GM13977 (cell line): ENCODE data around the gene NSUN6.

Experiments used
- DNase-seq: peaks from one replicate; pipeline ENCODE4 v3.0.0; 2012; ENCODE audit warnings: low spot score
- in situ Hi-C: fragments of 300-500 bp; cut with MboI; formaldehyde crosslinking; loops from one replicate; pipeline ENCODE4 v1.12.0; 2022; ENCODE audit warnings: low sequenced_read_pairs, low pct_unique_long_range_greater_than_20kb, mixed read lengths, inconsistent platforms; ENCODE audit not compliant: unreplicated experiment
- TF ChIP-seq, protein P1 (sequence below): IDR thresholded peaks from 2 replicates; pipeline ENCODE4 v1.5.1; 2012; ENCODE audit warnings: mild to moderate bottlenecking, control low read depth; ENCODE audit not compliant: insufficient read depth; ENCODE audit errors: extremely low read depth, missing control alignments

Gene NSUN6

DNA sequence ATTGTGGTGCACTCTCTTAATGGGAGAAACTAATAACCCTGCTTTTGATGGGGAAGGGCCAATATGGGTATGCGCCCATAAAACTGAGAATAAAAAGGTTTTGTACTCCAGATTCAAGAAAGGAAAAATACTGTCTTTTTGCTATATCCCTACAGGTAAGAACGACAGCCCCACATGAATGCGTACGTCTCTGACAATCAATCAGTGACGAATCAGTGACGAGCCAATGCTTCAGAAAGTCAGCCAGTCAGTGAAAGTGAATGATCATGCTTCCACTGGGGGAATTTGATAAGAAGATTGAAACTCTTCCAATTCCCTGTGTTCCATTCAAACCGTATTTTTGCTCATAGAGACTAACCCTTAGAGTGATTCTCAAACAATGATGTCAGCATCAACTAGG lies 34.2 kb upstream of the NSUN6 start:
- no peak for DNase-seq
- TF ChIP-seq, protein P1, sequence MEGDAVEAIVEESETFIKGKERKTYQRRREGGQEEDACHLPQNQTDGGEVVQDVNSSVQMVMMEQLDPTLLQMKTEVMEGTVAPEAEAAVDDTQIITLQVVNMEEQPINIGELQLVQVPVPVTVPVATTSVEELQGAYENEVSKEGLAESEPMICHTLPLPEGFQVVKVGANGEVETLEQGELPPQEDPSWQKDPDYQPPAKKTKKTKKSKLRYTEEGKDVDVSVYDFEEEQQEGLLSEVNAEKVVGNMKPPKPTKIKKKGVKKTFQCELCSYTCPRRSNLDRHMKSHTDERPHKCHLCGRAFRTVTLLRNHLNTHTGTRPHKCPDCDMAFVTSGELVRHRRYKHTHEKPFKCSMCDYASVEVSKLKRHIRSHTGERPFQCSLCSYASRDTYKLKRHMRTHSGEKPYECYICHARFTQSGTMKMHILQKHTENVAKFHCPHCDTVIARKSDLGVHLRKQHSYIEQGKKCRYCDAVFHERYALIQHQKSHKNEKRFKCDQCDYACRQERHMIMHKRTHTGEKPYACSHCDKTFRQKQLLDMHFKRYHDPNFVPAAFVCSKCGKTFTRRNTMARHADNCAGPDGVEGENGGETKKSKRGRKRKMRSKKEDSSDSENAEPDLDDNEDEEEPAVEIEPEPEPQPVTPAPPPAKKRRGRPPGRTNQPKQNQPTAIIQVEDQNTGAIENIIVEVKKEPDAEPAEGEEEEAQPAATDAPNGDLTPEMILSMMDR = no peak
- in situ Hi-C loops = no loop called here

DNA sequence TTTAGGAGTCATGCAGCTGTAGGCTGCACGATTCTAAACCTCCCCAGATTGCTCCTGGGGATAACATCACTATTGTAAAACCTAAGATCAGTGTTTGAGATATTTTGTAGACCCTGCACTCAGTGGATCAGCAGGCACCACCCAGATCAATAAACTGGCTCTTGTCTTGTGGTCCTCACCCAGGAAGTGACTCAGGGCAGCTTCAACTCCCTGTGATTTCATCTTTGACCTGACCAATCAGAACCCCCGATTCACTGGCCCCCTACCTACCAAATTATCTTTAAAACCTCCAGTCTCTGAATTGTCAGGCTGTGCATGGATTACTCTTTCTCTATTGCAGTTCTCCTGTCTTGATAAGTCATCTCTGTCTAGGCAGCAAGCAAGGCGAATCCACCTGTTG lies 33.6 kb upstream of the NSUN6 start:
- in situ Hi-C loops = no loop called here
- DNase-seq = no peak
- TF ChIP-seq, protein P1 = no peak

DNA sequence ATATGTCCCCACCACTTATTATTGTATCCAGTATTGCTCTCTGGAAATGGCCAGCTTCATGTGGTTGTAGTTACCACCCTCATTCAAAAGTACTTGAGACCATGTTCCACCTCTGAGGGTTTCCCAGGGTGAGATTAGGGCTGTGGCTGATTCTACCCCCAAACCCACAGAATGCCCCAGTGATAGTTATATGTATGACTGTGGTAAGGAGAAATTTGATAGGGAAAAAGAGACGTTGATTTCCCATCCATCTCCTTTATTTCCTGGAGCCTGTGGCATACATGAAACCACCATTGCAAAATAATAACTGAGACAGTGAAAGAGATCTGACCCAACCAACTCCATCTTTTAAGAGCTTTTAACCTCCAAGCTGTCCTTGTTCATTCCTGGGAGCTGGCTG lies 33.0 kb upstream of the NSUN6 start:
- in situ Hi-C loops = no loop called here
- no peak for DNase-seq
- TF ChIP-seq, protein P1 = no peak

DNA sequence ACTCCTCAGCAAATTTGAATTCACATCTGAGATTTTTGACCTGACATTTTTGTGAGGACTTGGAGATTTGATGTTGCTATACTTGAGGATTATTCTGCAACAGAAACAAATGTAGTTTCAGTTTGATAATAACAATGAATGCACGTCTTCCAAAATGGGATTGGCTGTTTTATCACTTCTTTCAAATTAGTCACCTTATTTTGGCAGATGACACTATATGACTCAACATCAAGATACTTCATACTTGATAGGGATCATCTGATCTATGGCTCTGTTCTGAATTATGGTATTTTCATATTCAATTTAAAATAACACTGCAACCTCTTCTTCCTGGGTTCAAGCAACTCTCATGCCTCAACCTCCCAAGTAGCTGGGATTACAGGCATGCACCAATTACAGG lies 32.0 kb upstream of the NSUN6 start:
- TF ChIP-seq, protein P1 = no peak
- no peak for DNase-seq
- in situ Hi-C loops = no loop called here

- TF ChIP-seq, protein P1 = no peak
- no peak for DNase-seq
- in situ Hi-C loops = no loop called here
These were observed 30.6 kb upstream of the NSUN6 start for GRCh38 chr10:18681971-18682411.

DNA sequence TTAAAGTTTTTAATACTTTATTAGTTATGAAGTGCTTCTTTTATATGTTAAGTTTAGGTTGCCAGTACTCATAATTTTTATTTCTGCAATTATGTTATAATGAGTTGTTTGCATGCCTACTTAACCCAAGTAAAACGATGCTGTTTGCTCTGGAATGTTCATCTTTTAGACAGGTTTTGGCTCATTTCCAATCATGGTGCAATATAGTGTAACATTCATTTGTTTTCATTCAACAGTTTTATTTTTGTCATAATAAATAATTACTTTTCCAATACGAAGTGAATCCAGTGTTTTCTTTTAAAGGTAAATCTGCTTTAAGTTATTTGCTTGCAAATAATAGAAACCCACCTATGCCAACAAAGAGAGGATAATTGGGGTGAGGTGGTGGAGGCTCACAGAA lies 30.0 kb upstream of the NSUN6 start:
- TF ChIP-seq, protein P1 = no peak
- in situ Hi-C loops = no loop called here
- no peak for DNase-seq

- TF ChIP-seq, protein P1 = no peak
- no peak for DNase-seq
- in situ Hi-C loops = no loop called here
These were observed 29.4 kb upstream of the NSUN6 start for GRCh38 chr10:18680754-18681153.
